HFFc6 (cell line): Measurements from ENCODE around the gene MMGT1. TPM values are rescaled to one million over a fixed set of nuclear protein-coding genes. Genes with fewer than 3 reads are reported as not detected.
"Not testable (repeated sequence)": the region's sequence is repeated elsewhere in the genome, so short reads cannot be mapped to it uniquely, and the experiment has no call there.

Experiments used
- DNase-seq: peaks from one replicate; pipeline ENCODE4 v3.0.0-alpha.2; 2018
- H3K27ac Mint-ChIP-seq: 2 replicates; pipeline ENCODE4 v1.8.0; 2020; ENCODE audit warnings: mild to moderate bottlenecking, mixed read lengths
- H3K27me3 Mint-ChIP-seq: 2 replicates; pipeline ENCODE4 v1.8.0; 2021; ENCODE audit warnings: mild to moderate bottlenecking, moderate library complexity, mixed read lengths; ENCODE audit not compliant: insufficient read depth
- H3K36me3 Mint-ChIP-seq: 2 replicates; pipeline ENCODE4 v1.8.0; 2021; ENCODE audit warnings: low read depth, mixed read lengths
- H3K4me1 Mint-ChIP-seq: 2 replicates; pipeline ENCODE4 v1.8.0; 2020; ENCODE audit warnings: low read depth, mixed read lengths
- H3K4me3 Mint-ChIP-seq: 2 replicates; pipeline ENCODE4 v1.8.0; 2020; ENCODE audit warnings: mild to moderate bottlenecking, moderate library complexity, mixed read lengths
- H3K9me3 Mint-ChIP-seq: 2 replicates; pipeline ENCODE4 v1.8.0; 2020; ENCODE audit warnings: mild to moderate bottlenecking, mixed read lengths
- CTCF ChIP-seq: fragments of 200-600 bp; sonication (generic); IDR thresholded peaks from 2 replicates; pipeline ENCODE4 v1.5.0; 2021; ENCODE audit warnings: antibody characterized with exemption, mild to moderate bottlenecking
- total RNA-seq, 6 experiments: library from RNA; stranded (reverse); fragmentation: NEBNext Ultra II Directional; extraction: Animal tissue kit (Norgen Biotek cat#: 25700); gene quantifications; 2 replicates in 1 of 6; 3 replicates in 5 of 6; pipeline ENCODE4 v1.2.3, GENCODE V29; 2021

Gene MMGT1
- total RNA-seq, 6 experiments from 2014 or later = 28.5 to 34.4 (median 31.5) TPM

DNA sequence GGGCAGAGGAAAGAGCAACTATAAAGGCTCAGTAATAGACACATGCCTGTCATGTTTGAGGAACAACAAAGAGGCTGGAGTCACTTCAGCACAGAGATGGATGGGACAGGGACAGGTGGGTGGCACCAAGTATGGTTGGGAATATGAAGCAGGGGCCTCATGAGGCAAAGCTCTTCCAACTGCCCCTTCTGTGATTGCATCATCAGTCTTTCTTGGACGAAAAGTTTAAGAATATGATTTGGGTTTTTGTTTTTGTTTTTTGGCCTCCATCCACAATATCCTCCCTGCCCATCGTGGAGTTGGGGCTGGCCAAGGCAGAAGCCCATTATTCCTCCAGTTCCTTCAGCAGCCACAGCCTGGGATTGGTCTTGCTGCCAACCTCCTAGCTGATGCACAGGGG is 45.9 kb downstream of the MMGT1 start:
- Mint-ChIP-seq H3K4me3 (no peak overlapping the region), H3K4me1 (no peaks in the 10 kb centered on the region), H3K9me3 (no peaks in the 10 kb centered on the region), H3K27me3 (no peaks in the 10 kb centered on the region; the same call in none of the 2 replicates), H3K27ac (no peak overlapping the region), H3K36me3 (no peaks in the 10 kb centered on the region)
- DNase-seq = no peak
- TF ChIP-seq CTCF = no peak

DNA sequence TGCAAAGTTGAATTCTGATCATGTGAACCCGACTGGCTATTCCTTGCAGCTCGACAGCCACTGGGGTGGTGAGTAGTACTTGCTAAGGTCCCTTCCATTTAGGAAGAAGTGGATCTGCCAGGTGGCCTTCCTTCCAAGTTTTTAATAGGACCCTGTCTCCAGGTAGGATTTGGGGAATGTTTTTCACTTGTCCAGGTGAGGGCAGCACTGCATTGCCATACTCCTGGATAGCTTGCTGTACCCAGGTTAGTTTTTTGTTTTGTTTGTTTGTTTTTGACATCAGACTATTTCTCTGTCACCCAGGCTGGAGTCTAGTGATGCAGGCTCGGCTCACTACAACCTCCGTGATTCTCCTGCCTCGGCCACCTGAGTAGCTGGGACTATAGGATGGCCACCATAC is 50.4 kb downstream of the MMGT1 start:
- H3K4me1 Mint-ChIP-seq = no peaks in the 10 kb centered on the region
- H3K27ac Mint-ChIP-seq = no peak overlapping the region
- no peaks in the 10 kb centered on the region for H3K9me3 Mint-ChIP-seq
- H3K27me3 Mint-ChIP-seq = peaks cover 3% of the 10 kb centered on the region
- peak; percentile 46; the same call in 1 of the 2 replicates for TF ChIP-seq CTCF
- H3K4me3 Mint-ChIP-seq = no peak overlapping the region
- DNase-seq = peak; percentile 0
- H3K36me3 Mint-ChIP-seq = no peaks in the 10 kb centered on the region

- not testable (repeated sequence) for H3K27me3 Mint-ChIP-seq, H3K9me3 Mint-ChIP-seq, H3K27ac Mint-ChIP-seq, H3K36me3 Mint-ChIP-seq, H3K4me1 Mint-ChIP-seq, DNase-seq, H3K4me3 Mint-ChIP-seq
Measured at GRCh38 chrX:135920516-135920915, 53.3 kb downstream of the MMGT1 start.

DNA sequence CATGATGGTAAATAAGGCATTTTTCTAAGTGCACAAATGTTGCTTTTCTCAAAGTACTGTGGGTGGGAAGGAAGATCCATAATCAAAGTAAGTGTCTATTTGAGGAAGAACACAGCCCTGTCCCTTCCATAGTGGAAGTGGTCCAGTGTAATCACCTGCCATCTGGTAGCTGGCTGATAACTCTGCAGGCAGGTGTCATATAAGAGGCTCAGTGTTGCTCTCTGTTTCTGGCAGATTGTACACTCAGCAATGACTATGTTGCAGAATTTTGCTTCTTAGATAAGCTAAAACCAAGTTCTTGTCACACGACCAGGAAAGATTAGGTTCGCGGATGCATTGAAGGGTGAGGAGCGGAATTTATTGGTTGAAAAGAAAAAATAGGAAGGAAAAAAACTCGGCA is 59.4 kb downstream of the MMGT1 start:
- Mint-ChIP-seq H3K9me3 (no peaks in the 10 kb centered on the region), H3K27me3 (peaks cover 3% of the 10 kb centered on the region), H3K27ac (no peak overlapping the region), H3K4me3 (no peak overlapping the region), H3K36me3 (no peaks in the 10 kb centered on the region), H3K4me1 (no peaks in the 10 kb centered on the region)
- no peak for TF ChIP-seq CTCF
- DNase-seq = no peak

Other genes with a start within 250 kb of the MMGT1 start
- not detected for gene CT45A3, start 205.8 kb downstream of the MMGT1 start, total RNA-seq
- not detected for gene CT45A5, start 188.5 kb downstream of the MMGT1 start, total RNA-seq
- not detected for gene CT45A6, start 171.2 kb downstream of the MMGT1 start, total RNA-seq
- not detected for gene CT45A2, start 154.0 kb downstream of the MMGT1 start, total RNA-seq
- gene CT45A7, start 136.7 kb downstream of the MMGT1 start, total RNA-seq = not detected
- not detected for gene CT45A8, start 119.5 kb downstream of the MMGT1 start, total RNA-seq
- gene CT45A9, start 102.2 kb downstream of the MMGT1 start, total RNA-seq = not detected
- not detected for gene CT45A10, start 80.5 kb downstream of the MMGT1 start, total RNA-seq
- gene SAGE1, start 80.3 kb downstream of the MMGT1 start, total RNA-seq = not detected
- 10 to 100 TPM; 16.0 to 22.7 (median 18.6) TPM for gene SLC9A6, start 11.4 kb upstream of the MMGT1 start, total RNA-seq
- gene FHL1, start 173.5 kb upstream of the MMGT1 start, total RNA-seq = 100 to 1,000 TPM; 409 to 808 (median 455) TPM